Iris pigment epithelial cell (primary cell): ENCODE data around the gene LYRM4.
"Not testable (repeated sequence)": the region's sequence is repeated elsewhere in the genome, so short reads cannot be mapped to it uniquely, and the experiment has no call there.

ENCODE experiments used
- DNase-seq: peaks from one replicate; pipeline ENCODE4 v3.0.0-alpha.2; 2011; ENCODE audit warnings: low read depth

Gene LYRM4

GRCh38 chr6:5121956-5122355, 138.8 kb downstream of the LYRM4 start:
- DNase-seq, result no peak

- no peak for DNase-seq
Observed at GRCh38 chr6:5121479-5121878, 139.3 kb downstream of the LYRM4 start.

- DNase-seq, result not testable (repeated sequence)
Observed at GRCh38 chr6:5120543-5120942, 140.2 kb downstream of the LYRM4 start.

- DNase-seq, result no peak
Observed at GRCh38 chr6:5120011-5120410, 140.7 kb downstream of the LYRM4 start.

- DNase-seq, result no peak
Observed at GRCh38 chr6:5119090-5119951, 141.4 kb downstream of the LYRM4 start.

GRCh38 chr6:5116243-5116991, 144.3 kb downstream of the LYRM4 start:
- DNase-seq, result no peak

- DNase-seq, result peak; percentile 23
Observed at GRCh38 chr6:5115168-5115567, 145.6 kb downstream of the LYRM4 start.

- DNase-seq, result no peak
Observed at GRCh38 chr6:5113096-5113495, 147.7 kb downstream of the LYRM4 start.

- DNase-seq, result peak; percentile 75
Observed at GRCh38 chr6:5112066-5112799, 148.5 kb downstream of the LYRM4 start.

GRCh38 chr6:5111626-5112025, 149.1 kb downstream of the LYRM4 start:
- DNase-seq, result no peak

GRCh38 chr6:5110246-5110645, 150.5 kb downstream of the LYRM4 start:
- DNase-seq, result no peak

GRCh38 chr6:5109436-5109835, 151.3 kb downstream of the LYRM4 start:
- no peak for DNase-seq

- DNase-seq, result no peak
Observed at GRCh38 chr6:5108536-5109150, 152.1 kb downstream of the LYRM4 start.

- DNase-seq, result no peak
Observed at GRCh38 chr6:5108068-5108467, 152.7 kb downstream of the LYRM4 start.

- DNase-seq, result no peak
Observed at GRCh38 chr6:5107341-5107740, 153.4 kb downstream of the LYRM4 start.

- DNase-seq, result no peak
Observed at GRCh38 chr6:5105146-5105545, 155.6 kb downstream of the LYRM4 start.

GRCh38 chr6:5104667-5105066, 156.1 kb downstream of the LYRM4 start:
- no peak for DNase-seq

GRCh38 chr6:5103250-5103649, 157.5 kb downstream of the LYRM4 start:
- DNase-seq, result peak; percentile 19

GRCh38 chr6:5102267-5102970, 158.3 kb downstream of the LYRM4 start:
- no peak for DNase-seq

GRCh38 chr6:5100806-5101205, 159.9 kb downstream of the LYRM4 start:
- DNase-seq, result no peak

GRCh38 chr6:5099537-5099936, 161.2 kb downstream of the LYRM4 start:
- DNase-seq, result peak; percentile 11
